Keratinocyte (primary cell): ENCODE data around the gene DUSP10. TPM values are rescaled to one million over a fixed set of nuclear protein-coding genes. Genes with fewer than 3 reads are reported as not detected.

Experiments
- DNase-seq: peaks from one replicate; pipeline ENCODE4 v3.0.0-alpha.2; 2011; ENCODE audit warnings: low read depth, missing footprints, low spot score
- FAIRE-seq: peaks from 2 replicates; lab custom pipeline; 2011; peaks lifted over from hg19 to GRCh38; lab: Jason Lieb, UNC
- H2AFZ ChIP-seq: 2 replicates; pipeline ENCODE4 v1.6.0; 2012; ENCODE audit warnings: low read length, control low read depth, inconsistent platforms; ENCODE audit not compliant: control insufficient read depth
- H3K27ac ChIP-seq: 2 replicates; pipeline ENCODE4 v1.5.1; 2011; ENCODE audit warnings: low read length; ENCODE audit not compliant: control insufficient read depth, insufficient read depth
- H3K27me3 ChIP-seq: 3 replicates; pipeline ENCODE4 v1.6.0; 2011; ENCODE audit warnings: low read length; ENCODE audit not compliant: control insufficient read depth, insufficient read depth; ENCODE audit errors: extremely low read depth
- H3K36me3 ChIP-seq, 2 experiments: 2 replicates in 1 of 2; 3 replicates in 1 of 2; pipeline ENCODE4 v1.5.1; 2011; ENCODE audit warnings: low read length in 2 of 2, mild to moderate bottlenecking in 1 of 2; ENCODE audit not compliant: control insufficient read depth in 2 of 2, insufficient read depth in 2 of 2; ENCODE audit errors: extremely low read depth in 1 of 2
- H3K4me1 ChIP-seq: 3 replicates; pipeline ENCODE4 v1.5.1; 2011; ENCODE audit warnings: low read length; ENCODE audit not compliant: control insufficient read depth, insufficient read depth; ENCODE audit errors: extremely low read depth
- H3K4me2 ChIP-seq: 3 replicates; pipeline ENCODE4 v1.6.0; 2011; ENCODE audit warnings: low read depth, low read length; ENCODE audit not compliant: control insufficient read depth, insufficient read depth; ENCODE audit errors: extremely low read depth
- H3K4me3 ChIP-seq, 3 experiments: fragments of 200-600 bp in 1 of 3; sonication (generic) in 1 of 3; 2 replicates in 2 of 3; 3 replicates in 1 of 3; pipeline ENCODE4 v1.5.1; 2011 to 2016; ENCODE audit warnings: low read length in 3 of 3, mild to moderate bottlenecking in 3 of 3, control low read depth in 2 of 3, inconsistent platforms in 1 of 3, low read depth in 1 of 3, mixed read lengths in 1 of 3, mixed run types in 1 of 3, moderate library complexity in 1 of 3; ENCODE audit not compliant: control insufficient read depth in 2 of 3, insufficient read depth in 2 of 3; ENCODE audit errors: extremely low read depth in 1 of 3
- H3K79me2 ChIP-seq: 2 replicates; pipeline ENCODE4 v1.6.0; 2012; ENCODE audit warnings: low read length; ENCODE audit not compliant: control insufficient read depth, insufficient read depth
- H3K9ac ChIP-seq: 3 replicates; pipeline ENCODE4 v1.6.0; 2011; ENCODE audit warnings: low read length; ENCODE audit not compliant: control insufficient read depth, insufficient read depth; ENCODE audit errors: extremely low read depth
- H3K9me1 ChIP-seq: 3 replicates; pipeline ENCODE4 v1.6.0; 2011; ENCODE audit warnings: low read length; ENCODE audit not compliant: control insufficient read depth, insufficient read depth; ENCODE audit errors: extremely low read depth
- H3K9me3 ChIP-seq: 2 replicates; pipeline ENCODE4 v1.5.1; 2012; ENCODE audit warnings: low read depth, low read length; ENCODE audit not compliant: control insufficient read depth
- H4K20me1 ChIP-seq: 3 replicates; pipeline ENCODE4 v1.6.0; 2011; ENCODE audit warnings: low read length; ENCODE audit not compliant: control insufficient read depth, insufficient read depth; ENCODE audit errors: extremely low read depth
- EZH2 ChIP-seq: IDR thresholded peaks from one replicate; pipeline ENCODE4 v1.6.1; 2012; ENCODE audit warnings: inconsistent platforms, mild to moderate bottlenecking, low read length, moderate library complexity
- dilution Hi-C: fragments of 300-500 bp; cut with MboI; formaldehyde crosslinking; loops from one replicate; pipeline ENCODE4 v1.7.0; 2020; ENCODE audit warnings: low sequenced_read_pairs; ENCODE audit not compliant: extremely low pct_ligation_motif_present
- polyA plus RNA-seq, 5 experiments: library from polyadenylated mRNA; depleted of rRNA in 3 of 5; stranded (reverse) in 3 of 5; stranded (forward) in 1 of 5; unstranded in 1 of 5; fragments of >200 nt; gene quantifications; 1 replicate in 1 of 5; 2 replicates in 3 of 5; 3 replicates in 1 of 5; pipeline versions ENCODE4 v1.2.1 to v1.2.3, GENCODE V29; 2011 to 2012; ENCODE audit warnings: missing spikeins in 2 of 5, low read depth in 1 of 5, low replicate concordance in 1 of 5
- TF ChIP-seq, protein P1 (sequence below), 3 experiments: IDR thresholded peaks in 1 of 3; conservative IDR thresholded peaks in 1 of 3; optimal IDR thresholded peaks in 1 of 3; 2 replicates in 2 of 3; 3 replicates in 1 of 3; pipeline versions ENCODE3 to v1.5.1; 2011; ENCODE audit warnings: low read length in 3 of 3, mild to moderate bottlenecking in 3 of 3, moderate library complexity in 2 of 3, control low read depth in 1 of 3, inconsistent platforms in 1 of 3; ENCODE audit not compliant: insufficient read depth in 2 of 3; ENCODE audit errors: extremely low read depth in 1 of 3

Gene DUSP10
- polyA plus RNA-seq, 1 donor (not counting 4 experiments of a cell fraction or from before 2014, with no cell fraction given), result 15.1 TPM

DNA sequence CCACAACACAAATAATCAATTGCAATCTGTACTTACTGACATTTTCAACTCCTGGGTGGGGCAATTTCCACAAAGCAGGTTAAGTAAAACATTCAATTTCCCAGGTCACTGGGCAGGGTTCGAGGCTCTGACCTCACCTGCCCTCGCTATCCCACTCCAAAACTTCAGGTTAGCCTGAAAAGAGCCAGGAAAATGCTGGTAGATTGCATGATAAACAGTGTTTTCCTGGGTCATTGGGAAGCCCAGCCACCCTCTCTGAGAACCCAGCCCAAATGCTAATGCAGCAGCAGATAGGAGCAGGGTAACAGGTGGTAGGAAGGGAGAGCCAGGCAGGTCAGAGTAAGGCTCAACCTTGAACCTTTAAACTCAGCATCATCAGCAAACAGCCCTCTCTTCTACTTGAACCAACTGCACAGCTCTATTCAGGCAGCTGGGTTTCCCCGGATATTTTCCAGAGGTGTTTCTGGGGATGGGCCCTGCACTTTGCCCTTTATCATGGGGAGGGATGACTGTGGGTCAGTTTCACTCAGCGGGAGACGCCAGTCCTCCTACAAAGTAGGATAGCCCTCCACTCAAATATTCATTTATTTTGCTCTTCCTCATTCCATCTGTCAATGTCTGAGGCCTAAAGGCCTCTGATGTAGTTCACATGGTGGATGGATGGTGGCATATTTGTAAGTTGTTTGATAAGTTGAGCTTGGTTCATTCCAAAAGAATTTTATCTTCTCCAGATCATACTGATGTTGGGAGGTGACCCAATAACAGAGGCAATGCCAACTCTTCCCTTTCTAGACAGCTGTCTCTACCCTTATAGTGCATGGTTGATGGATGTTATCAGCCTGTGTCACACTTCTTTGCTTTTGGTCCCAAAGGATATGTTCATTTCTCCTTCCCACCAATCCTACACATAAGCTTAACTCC lies 65.7 kb downstream of the DUSP10 start:
- H3K36me3 ChIP-seq, result no peaks in the 10 kb centered on the region
- dilution Hi-C loops, result no loop called here
- no peaks in the 10 kb centered on the region for H3K4me1 ChIP-seq
- H3K9me3 ChIP-seq, result no peaks in the 10 kb centered on the region
- H3K9me1 ChIP-seq, result no peaks in the 10 kb centered on the region
- no peaks in the 10 kb centered on the region for H3K79me2 ChIP-seq
- no peak for TF ChIP-seq EZH2
- TF ChIP-seq, protein P1, sequence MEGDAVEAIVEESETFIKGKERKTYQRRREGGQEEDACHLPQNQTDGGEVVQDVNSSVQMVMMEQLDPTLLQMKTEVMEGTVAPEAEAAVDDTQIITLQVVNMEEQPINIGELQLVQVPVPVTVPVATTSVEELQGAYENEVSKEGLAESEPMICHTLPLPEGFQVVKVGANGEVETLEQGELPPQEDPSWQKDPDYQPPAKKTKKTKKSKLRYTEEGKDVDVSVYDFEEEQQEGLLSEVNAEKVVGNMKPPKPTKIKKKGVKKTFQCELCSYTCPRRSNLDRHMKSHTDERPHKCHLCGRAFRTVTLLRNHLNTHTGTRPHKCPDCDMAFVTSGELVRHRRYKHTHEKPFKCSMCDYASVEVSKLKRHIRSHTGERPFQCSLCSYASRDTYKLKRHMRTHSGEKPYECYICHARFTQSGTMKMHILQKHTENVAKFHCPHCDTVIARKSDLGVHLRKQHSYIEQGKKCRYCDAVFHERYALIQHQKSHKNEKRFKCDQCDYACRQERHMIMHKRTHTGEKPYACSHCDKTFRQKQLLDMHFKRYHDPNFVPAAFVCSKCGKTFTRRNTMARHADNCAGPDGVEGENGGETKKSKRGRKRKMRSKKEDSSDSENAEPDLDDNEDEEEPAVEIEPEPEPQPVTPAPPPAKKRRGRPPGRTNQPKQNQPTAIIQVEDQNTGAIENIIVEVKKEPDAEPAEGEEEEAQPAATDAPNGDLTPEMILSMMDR (optimal IDR thresholded peaks at IDR 0.05 in 1 of 3, IDR thresholded peaks at IDR 0.05 in 1 of 3, conservative IDR thresholded peaks at IDR 0.05 in 1 of 3; ENCODE audit: extremely low read depth in 1 of 3, insufficient read depth in 2 of 3, low read length in 3 of 3), result no peak
- H3K4me3 ChIP-seq, result no peak overlapping the region
- H3K9ac ChIP-seq, result no peak overlapping the region
- no peaks in the 10 kb centered on the region for H4K20me1 ChIP-seq
- no peak overlapping the region for H3K27ac ChIP-seq
- no peak overlapping the region for H3K4me2 ChIP-seq
- FAIRE-seq (peak; percentile 51), DNase-seq (no peak)
- no peak overlapping the region for H2AFZ ChIP-seq
- no peaks in the 10 kb centered on the region for H3K27me3 ChIP-seq

- Histone ChIP-seq H3K27me3 (no peaks in the 10 kb centered on the region), H3K4me1 (peaks cover under 1% of the 10 kb centered on the region), H4K20me1 (no peaks in the 10 kb centered on the region), H3K9ac (no peak overlapping the region), H3K4me2 (no peak overlapping the region), H3K79me2 (no peaks in the 10 kb centered on the region), H3K4me3 (no peak overlapping the region), H2AFZ (no peak overlapping the region), H3K27ac (no peak overlapping the region), H3K9me3 (no peaks in the 10 kb centered on the region), H3K36me3 (no peaks in the 10 kb centered on the region), H3K9me1 (no peaks in the 10 kb centered on the region)
- no peak for DNase-seq
- TF ChIP-seq, protein P1 (optimal IDR thresholded peaks at IDR 0.05 in 1 of 3, IDR thresholded peaks at IDR 0.05 in 1 of 3, conservative IDR thresholded peaks at IDR 0.05 in 1 of 3; ENCODE audit: extremely low read depth in 1 of 3, insufficient read depth in 2 of 3, low read length in 3 of 3), result no peak
- TF ChIP-seq EZH2, result no peak
- dilution Hi-C loops, result no loop called here
- no peak for FAIRE-seq
Observed at GRCh38 chr1:221672965-221673364, 68.9 kb downstream of the DUSP10 start.
